NCI-H2029 (cell line): ENCODE results near the gene BIRC2.
A peak's percentile ranks its signal among the peaks of the same experiment; 100 is the strongest.

Experiments used
- DNase-seq: peaks from one replicate; lab custom pipeline; 2025; lab: John Stamatoyannopoulos, UW

The BIRC2 gene

GRCh38 chr11:102375720-102376399 lies 28.8 kb downstream of the BIRC2 start:
- DNase-seq, result no peak

- DNase-seq, result no peak
These were observed 30.9 kb downstream of the BIRC2 start for GRCh38 chr11:102377891-102378290.

GRCh38 chr11:102378818-102379217 lies 31.8 kb downstream of the BIRC2 start:
- no peak for DNase-seq

- no peak for DNase-seq
These were observed 35.4 kb downstream of the BIRC2 start for GRCh38 chr11:102382384-102382783.

- DNase-seq, result no peak
These were observed 36.8 kb downstream of the BIRC2 start for GRCh38 chr11:102383839-102384238.

GRCh38 chr11:102384419-102385079 lies 37.5 kb downstream of the BIRC2 start:
- DNase-seq, result no peak

GRCh38 chr11:102385085-102386007 lies 38.3 kb downstream of the BIRC2 start:
- DNase-seq, result no peak

- DNase-seq, result no peak
These were observed 39.2 kb downstream of the BIRC2 start for GRCh38 chr11:102386136-102386734.

GRCh38 chr11:102387043-102387781 lies 40.2 kb downstream of the BIRC2 start:
- DNase-seq, result no peak

- DNase-seq, result no peak
These were observed 42.2 kb downstream of the BIRC2 start for GRCh38 chr11:102389253-102389652.

- peak; percentile 28 for DNase-seq
These were observed 43.9 kb downstream of the BIRC2 start for GRCh38 chr11:102390667-102391465.

GRCh38 chr11:102391549-102392237 lies 44.7 kb downstream of the BIRC2 start:
- no peak for DNase-seq

GRCh38 chr11:102393272-102393730 lies 46.3 kb downstream of the BIRC2 start:
- no peak for DNase-seq

GRCh38 chr11:102395720-102396393 lies 48.8 kb downstream of the BIRC2 start:
- DNase-seq, result no peak

- DNase-seq, result no peak
These were observed 49.9 kb downstream of the BIRC2 start for GRCh38 chr11:102396708-102397563.

GRCh38 chr11:102398297-102398696 lies 51.3 kb downstream of the BIRC2 start:
- DNase-seq, result no peak

- no peak for DNase-seq
These were observed 52.2 kb downstream of the BIRC2 start for GRCh38 chr11:102399189-102399588.

- no peak for DNase-seq
These were observed 53.6 kb downstream of the BIRC2 start for GRCh38 chr11:102400603-102401002.
